Measurements from ENCODE around the gene JAZF1. TPM values are rescaled to one million over a fixed set of nuclear protein-coding genes. Genes with fewer than 3 reads are reported as not detected.

JAZF1 gene
- total RNA-seq, 1 donor from 2014 or later = 36.1 TPM

- no peak for DNase-seq (ENCODE audit: extremely low spot score in 2 of 2)
- no peaks in the 10 kb centered on the region for H3K36me3 ChIP-seq
- TF ChIP-seq POLR2A (IDR thresholded peaks at IDR 0.05) (no peak), POLR2AphosphoS5 (IDR thresholded peaks at IDR 0.05; ENCODE audit: insufficient read depth in 1 of 2, low read depth in 1 of 2) (no peak)
- H3K4me3 ChIP-seq = no peak overlapping the region
- no peaks in the 10 kb centered on the region for H3K27me3 ChIP-seq
- intact Hi-C loops (cut with DNase I) = no loop called here
- H3K9me3 ChIP-seq = no peaks in the 10 kb centered on the region
- H3K27ac ChIP-seq = peak overlapping the region; percentile 2
- peaks cover 58% of the 10 kb centered on the region for H3K4me1 ChIP-seq
Measured at GRCh38 chr7:27955011-27955410, 225.6 kb downstream of the JAZF1 start.

- peaks cover 58% of the 10 kb centered on the region for H3K4me1 ChIP-seq
- DNase-seq (ENCODE audit: extremely low spot score in 2 of 2) = no peak
- no peak overlapping the region for H3K27ac ChIP-seq
- intact Hi-C loops (cut with DNase I) = no loop called here
- no peak overlapping the region for H3K4me3 ChIP-seq
- no peaks in the 10 kb centered on the region for H3K9me3 ChIP-seq
- TF ChIP-seq CTCF (IDR thresholded peaks at IDR 0.05) (no peak), POLR2A (IDR thresholded peaks at IDR 0.05) (no peak), POLR2AphosphoS5 (IDR thresholded peaks at IDR 0.05; ENCODE audit: insufficient read depth in 1 of 2, low read depth in 1 of 2) (no peak)
- no peaks in the 10 kb centered on the region for H3K36me3 ChIP-seq
- H3K27me3 ChIP-seq = no peaks in the 10 kb centered on the region
Measured at GRCh38 chr7:27953777-27954176, 226.8 kb downstream of the JAZF1 start.

- no peak for DNase-seq (ENCODE audit: extremely low spot score in 2 of 2)
- no peaks in the 10 kb centered on the region for H3K9me3 ChIP-seq
- H3K4me1 ChIP-seq = peaks cover 58% of the 10 kb centered on the region
- H3K27me3 ChIP-seq = no peaks in the 10 kb centered on the region
- H3K36me3 ChIP-seq = no peaks in the 10 kb centered on the region
- TF ChIP-seq CTCF (IDR thresholded peaks at IDR 0.05) (no peak), POLR2A (IDR thresholded peaks at IDR 0.05) (no peak), POLR2AphosphoS5 (IDR thresholded peaks at IDR 0.05; ENCODE audit: insufficient read depth in 1 of 2, low read depth in 1 of 2) (no peak)
- H3K27ac ChIP-seq = peak overlapping the region; percentile 0
- H3K4me3 ChIP-seq = no peak overlapping the region
- intact Hi-C loops (cut with DNase I) = no loop called here
Measured at GRCh38 chr7:27953361-27953760, 227.2 kb downstream of the JAZF1 start.

GRCh38 chr7:27952456-27953285, 227.9 kb downstream of the JAZF1 start:
- no peaks in the 10 kb centered on the region for H3K9me3 ChIP-seq
- peaks cover 65% of the 10 kb centered on the region for H3K4me1 ChIP-seq
- H3K36me3 ChIP-seq = no peaks in the 10 kb centered on the region
- H3K4me3 ChIP-seq = no peak overlapping the region
- DNase-seq (ENCODE audit: extremely low spot score in 2 of 2) = no peak
- H3K27me3 ChIP-seq = no peaks in the 10 kb centered on the region
- peak overlapping the region; percentile 40 for H3K27ac ChIP-seq
- TF ChIP-seq CTCF (IDR thresholded peaks at IDR 0.05) = no peak
- TF ChIP-seq POLR2A (IDR thresholded peaks at IDR 0.05) = no peak
- TF ChIP-seq POLR2AphosphoS5 (IDR thresholded peaks at IDR 0.05; ENCODE audit: insufficient read depth in 1 of 2, low read depth in 1 of 2) = no peak
- intact Hi-C loops (cut with DNase I) = no loop called here

GRCh38 chr7:27950123-27950522, 230.5 kb downstream of the JAZF1 start:
- Histone ChIP-seq H3K4me1 (peaks cover 51% of the 10 kb centered on the region), H3K27me3 (no peaks in the 10 kb centered on the region), H3K27ac (no peak overlapping the region), H3K36me3 (no peaks in the 10 kb centered on the region), H3K9me3 (no peaks in the 10 kb centered on the region), H3K4me3 (no peak overlapping the region)
- TF ChIP-seq POLR2A (IDR thresholded peaks at IDR 0.05) (no peak), CTCF (IDR thresholded peaks at IDR 0.05) (no peak), POLR2AphosphoS5 (IDR thresholded peaks at IDR 0.05; ENCODE audit: insufficient read depth in 1 of 2, low read depth in 1 of 2) (no peak)
- intact Hi-C loops (cut with DNase I) = no loop called here
- DNase-seq (ENCODE audit: extremely low spot score in 2 of 2) = no peak
